Nucleus accumbens (tissue), 56 donors: ENCODE data around the gene LTO1.

Experiments
- DNase-seq, 56 donors: peaks; one replicate each; lab custom pipeline; 2025; lab: John Stamatoyannopoulos, UW

The LTO1 gene

GRCh38 chr11:69683764-69684333 is 8.7 kb upstream of the LTO1 start:
- DNase-seq: no peak

GRCh38 chr11:69682681-69683326 is 7.7 kb upstream of the LTO1 start:
- DNase-seq: no peak

GRCh38 chr11:69682221-69682620 is 7.1 kb upstream of the LTO1 start:
- DNase-seq: no peak

- no peak for DNase-seq
These were observed 5.5 kb upstream of the LTO1 start for GRCh38 chr11:69680688-69681087.

GRCh38 chr11:69677749-69678148 is 2.6 kb upstream of the LTO1 start:
- DNase-seq: no peak

GRCh38 chr11:69674267-69674885 is 777 bp downstream of the LTO1 start:
- peak in 2 of 56 donors; percentile 15 to 31 for DNase-seq

- DNase-seq: no peak
These were observed 3.3 kb downstream of the LTO1 start for GRCh38 chr11:69671734-69672465.

GRCh38 chr11:69670158-69670845 is 4.9 kb downstream of the LTO1 start:
- peak in 55 of 56 donors; percentile 17 to 89 (median 73) for DNase-seq

GRCh38 chr11:69669486-69669885 is 5.7 kb downstream of the LTO1 start:
- no peak for DNase-seq

GRCh38 chr11:69667619-69668604 is 7.2 kb downstream of the LTO1 start:
- DNase-seq: no peak

GRCh38 chr11:69666752-69667536 is 8.2 kb downstream of the LTO1 start:
- DNase-seq: no peak

- DNase-seq: no peak
These were observed 8.9 kb downstream of the LTO1 start for GRCh38 chr11:69666261-69666660.

GRCh38 chr11:69665669-69666068 is 9.5 kb downstream of the LTO1 start:
- DNase-seq: no peak

- DNase-seq: no peak
These were observed 10.3 kb downstream of the LTO1 start for GRCh38 chr11:69664901-69665300.

GRCh38 chr11:69664103-69664775 is 10.9 kb downstream of the LTO1 start:
- DNase-seq: no peak

GRCh38 chr11:69663326-69663725 is 11.8 kb downstream of the LTO1 start:
- no peak for DNase-seq

- no peak for DNase-seq
These were observed 12.3 kb downstream of the LTO1 start for GRCh38 chr11:69662806-69663205.

- DNase-seq: peak in 3 of 56 donors; percentile 8 to 41 (median 24)
These were observed 13.0 kb downstream of the LTO1 start for GRCh38 chr11:69662021-69662698.
